TTC549 (cell line): ENCODE measurements around the gene COX17.

Experiments
- FAIRE-seq: peaks from 2 replicates; lab custom pipeline; 2012; peaks lifted over from hg19 to GRCh38; lab: Jason Lieb, UNC

Gene COX17

GRCh38 chr3:119643528-119643927 lies 33.7 kb downstream of the COX17 start:
- no peak for FAIRE-seq

- no peak for FAIRE-seq
Observed at GRCh38 chr3:119642746-119643473, 34.3 kb downstream of the COX17 start.

- no peak for FAIRE-seq
Observed at GRCh38 chr3:119641416-119641815, 35.8 kb downstream of the COX17 start.

GRCh38 chr3:119639494-119640350 lies 37.5 kb downstream of the COX17 start:
- no peak for FAIRE-seq

GRCh38 chr3:119637679-119638477 lies 39.3 kb downstream of the COX17 start:
- no peak for FAIRE-seq

- FAIRE-seq, result no peak
Observed at GRCh38 chr3:119636891-119637611, 40.2 kb downstream of the COX17 start.

- no peak for FAIRE-seq
Observed at GRCh38 chr3:119636249-119636648, 41.0 kb downstream of the COX17 start.

GRCh38 chr3:119635719-119636118 lies 41.5 kb downstream of the COX17 start:
- no peak for FAIRE-seq

- no peak for FAIRE-seq
Observed at GRCh38 chr3:119632829-119633228, 44.4 kb downstream of the COX17 start.

- FAIRE-seq, result no peak
Observed at GRCh38 chr3:119632216-119632615, 45.0 kb downstream of the COX17 start.

- no peak for FAIRE-seq
Observed at GRCh38 chr3:119631516-119631915, 45.7 kb downstream of the COX17 start.

- FAIRE-seq, result no peak
Observed at GRCh38 chr3:119630880-119631329, 46.3 kb downstream of the COX17 start.

GRCh38 chr3:119630128-119630879 lies 46.9 kb downstream of the COX17 start:
- FAIRE-seq, result no peak

- FAIRE-seq, result no peak
Observed at GRCh38 chr3:119628816-119629445, 48.3 kb downstream of the COX17 start.

GRCh38 chr3:119628390-119628789 lies 48.8 kb downstream of the COX17 start:
- no peak for FAIRE-seq

- FAIRE-seq, result no peak
Observed at GRCh38 chr3:119627461-119627860, 49.7 kb downstream of the COX17 start.

- no peak for FAIRE-seq
Observed at GRCh38 chr3:119626196-119626595, 51.0 kb downstream of the COX17 start.

GRCh38 chr3:119625451-119626153 lies 51.6 kb downstream of the COX17 start:
- FAIRE-seq, result no peak

- no peak for FAIRE-seq
Observed at GRCh38 chr3:119624002-119624720, 53.0 kb downstream of the COX17 start.
